A549 (cell line): ENCODE data around the gene OARD1. TPM values are rescaled to one million over a fixed set of nuclear protein-coding genes. Genes with fewer than 3 reads are reported as not detected.

Experiments
- ATAC-seq, 2 experiments: fragments of 200-7000 bp in 1 of 2; fragments of >200 bp in 1 of 2; cut with Nextera tagmentation in 1 of 2; cut with Tn5 transposase in 1 of 2; 3 replicates each; pipeline versions ENCODE4 v1.8.0 to v1.9.1; 2018 to 2020; ENCODE audit warnings: mild to moderate bottlenecking in 1 of 2, moderate library complexity in 1 of 2
- CTCF ChIA-PET: fragments of 300-600 bp; sonication (Branson Sonifier 250); formaldehyde crosslinking; extraction: SDS; loops from one replicate; lab custom pipeline; 2021; ENCODE audit warnings: antibody characterized with exemption, inconsistent platforms; lab: Yijun Ruan, JAX
- POLR2A ChIA-PET: fragments of 350-600 bp; formaldehyde crosslinking; extraction: SDS; loops from one replicate; lab custom pipeline; 2021; ENCODE audit warnings: antibody characterized with exemption, inconsistent platforms; lab: Yijun Ruan, JAX
- DNase-seq, 2 experiments: peaks; one replicate each; pipeline versions ENCODE4 v3.0.0 to v3.0.0-alpha.2; 2011 to 2016; ENCODE audit warnings: low read depth in 1 of 2, low spot score in 1 of 2
- FAIRE-seq: peaks from 2 replicates; lab custom pipeline; 2011; peaks lifted over from hg19 to GRCh38; lab: Jason Lieb, UNC
- H3K27ac ChIP-seq, 2 experiments: fragments of >200 bp; sonication (Bioruptor Twin); formaldehyde crosslinking; 3 replicates each; pipeline ENCODE4 v1.5.1; 2016 to 2017
- H3K4me1 ChIP-seq: fragments of >200 bp; sonication (Bioruptor Twin); formaldehyde crosslinking; 3 replicates; pipeline ENCODE4 v1.6.1; 2016
- H3K4me2 ChIP-seq: fragments of >200 bp; sonication (Bioruptor Twin); formaldehyde crosslinking; 3 replicates; pipeline ENCODE4 v1.6.1; 2016
- H3K4me3 ChIP-seq: fragments of >200 bp; sonication (Bioruptor Twin); formaldehyde crosslinking; 3 replicates; pipeline ENCODE4 v1.5.1; 2016
- H3K9me3 ChIP-seq: fragments of >200 bp; sonication (Bioruptor Twin); formaldehyde crosslinking; 3 replicates; pipeline ENCODE4 v1.6.1; 2016
- BHLHE40 ChIP-seq: IDR thresholded peaks from 2 replicates; pipeline ENCODE4 v1.6.1; 2012; ENCODE audit warnings: low read depth, low read length, inconsistent platforms
- CBX8 ChIP-seq: fragments of 200-600 bp; sonication (generic); IDR thresholded peaks from 2 replicates; pipeline ENCODE4 v1.6.1; 2016
- CTCF ChIP-seq: fragments of >200 bp; sonication (Bioruptor Twin); formaldehyde crosslinking; IDR thresholded peaks from 3 replicates; pipeline ENCODE4 v1.5.1; 2016
- EHF ChIP-seq: fragments of 250-450 bp; sonication (Bioruptor Pico); IDR thresholded peaks from 2 replicates; pipeline ENCODE4 v1.5.0; 2020; ENCODE audit warnings: mild to moderate bottlenecking
- ELK1 ChIP-seq: fragments of 150-350 bp; IDR thresholded peaks from 2 replicates; pipeline ENCODE4 v1.6.1; 2014; ENCODE audit warnings: low read depth, mild to moderate bottlenecking, low read length
- EP300 ChIP-seq, 2 experiments: fragments of >200 bp; sonication (Bioruptor Twin); formaldehyde crosslinking; IDR thresholded peaks; 2 replicates in 1 of 2; 3 replicates in 1 of 2; pipeline ENCODE4 v1.6.1; 2016 to 2017
- FOSL2 ChIP-seq, 2 experiments: fragments of 450-650 bp in 1 of 2; fragments of >200 bp in 1 of 2; sonication (Bioruptor Twin) in 1 of 2; formaldehyde crosslinking; IDR thresholded peaks; 2 replicates each; pipeline versions ENCODE4 v1.5.0 to v1.6.1; 2016 to 2020; ENCODE audit warnings: mild to moderate bottlenecking in 1 of 2, moderate library complexity in 1 of 2
- GATA3 ChIP-seq: IDR thresholded peaks from 2 replicates; pipeline ENCODE4 v1.6.1; 2012; ENCODE audit warnings: borderline replicate concordance
- HOXA7 ChIP-seq: fragments of 250-450 bp; sonication (Bioruptor Pico); IDR thresholded peaks from 2 replicates; pipeline ENCODE4 v1.5.0; 2020; ENCODE audit warnings: mild to moderate bottlenecking, moderate library complexity
- HOXB5 ChIP-seq: fragments of 250-450 bp; sonication (Bioruptor Pico); IDR thresholded peaks from 2 replicates; pipeline ENCODE4 v1.5.0; 2020; ENCODE audit warnings: mild to moderate bottlenecking, moderate library complexity
- JUN ChIP-seq, 2 experiments: fragments of >200 bp; sonication (Bioruptor Twin); formaldehyde crosslinking; IDR thresholded peaks; 2 replicates in 1 of 2; 3 replicates in 1 of 2; pipeline ENCODE4 v1.6.1; 2016 to 2017
- JUNB ChIP-seq: fragments of >200 bp; sonication (Bioruptor Twin); formaldehyde crosslinking; IDR thresholded peaks from 2 replicates; pipeline ENCODE4 v1.6.1; 2016
- MAFK ChIP-seq: fragments of 450-650 bp; IDR thresholded peaks from 2 replicates; pipeline ENCODE4 v1.6.1; 2014; ENCODE audit not compliant: partially characterized antibody
- MAX ChIP-seq: IDR thresholded peaks from 2 replicates; pipeline ENCODE4 v1.6.1; 2012
- NFE2L2 ChIP-seq: fragments of 150-350 bp; conservative IDR thresholded peaks from 2 replicates; pipeline ENCODE4 v1.6.1; 2014; ENCODE audit warnings: low read length
- NPAS2 ChIP-seq: fragments of 250-450 bp; sonication (Bioruptor Pico); IDR thresholded peaks from 2 replicates; pipeline ENCODE4 v1.8.0; 2022; ENCODE audit warnings: mild to moderate bottlenecking, moderate library complexity, borderline replicate concordance
- NR3C1 ChIP-seq: fragments of >200 bp; sonication (Bioruptor Twin); formaldehyde crosslinking; IDR thresholded peaks from 3 replicates; pipeline ENCODE4 v1.6.1; 2017
- RAD21 ChIP-seq, 2 experiments: fragments of >200 bp in 1 of 2; sonication (Bioruptor Twin) in 1 of 2; formaldehyde crosslinking in 1 of 2; IDR thresholded peaks in 1 of 2; conservative IDR thresholded peaks in 1 of 2; 2 replicates in 1 of 2; 3 replicates in 1 of 2; pipeline ENCODE4 v1.6.1; 2012 to 2018; ENCODE audit warnings: inconsistent platforms in 1 of 2
- RARB ChIP-seq: fragments of 250-450 bp; sonication (Bioruptor Pico); IDR thresholded peaks from 2 replicates; pipeline ENCODE4 v1.8.0; 2021; ENCODE audit warnings: mild to moderate bottlenecking, moderate library complexity
- RCOR1 ChIP-seq: fragments of 150-350 bp; IDR thresholded peaks from 2 replicates; pipeline ENCODE4 v1.6.1; 2014; ENCODE audit warnings: antibody characterized with exemption, low read length, low read depth
- SMC3 ChIP-seq: fragments of >200 bp; sonication (Bioruptor Twin); formaldehyde crosslinking; IDR thresholded peaks from 3 replicates; pipeline ENCODE4 v1.6.1; 2018; ENCODE audit warnings: inconsistent platforms
- SREBF2 ChIP-seq: fragments of 450-650 bp; IDR thresholded peaks from 2 replicates; pipeline ENCODE4 v1.6.1; 2014; ENCODE audit warnings: mild to moderate bottlenecking, moderate library complexity
- USF2 ChIP-seq: fragments of 450-650 bp; IDR thresholded peaks from 2 replicates; pipeline ENCODE4 v1.6.1; 2014; ENCODE audit warnings: antibody characterized with exemption
- ZC3H11A ChIP-seq: fragments of 450-650 bp; IDR thresholded peaks from 2 replicates; pipeline ENCODE4 v1.6.1; 2014; ENCODE audit warnings: antibody characterized with exemption, mild to moderate bottlenecking
- WGBS: methylation state at CpG from one replicate; pipeline ENCODE4 v1.1.6; 2017; ENCODE audit errors: missing lambda C conversion rate; 5-methylcytosine and 5-hydroxymethylcytosine counted together
- polyA plus RNA-seq, 4 experiments: library from polyadenylated mRNA; depleted of rRNA in 3 of 4; stranded (reverse); fragments of >200 nt; fragmentation: RNase III in 1 of 4; extraction: RNeasy Plus Mini Kit Qiagen cat#74134 plus additional on column Dnase treatment in 1 of 4; gene quantifications; 2 replicates in 3 of 4; 3 replicates in 1 of 4; pipeline ENCODE4 v1.2.3, GENCODE V29; 2011 to 2017
- TF ChIP-seq, protein P1 (sequence below): fragments of >200 bp; sonication (Bioruptor Twin); formaldehyde crosslinking; IDR thresholded peaks from 2 replicates; pipeline ENCODE4 v1.6.1; 2016
- TF ChIP-seq, protein P2 (sequence below): IDR thresholded peaks from 2 replicates; pipeline ENCODE4 v1.6.1; 2012
- TF ChIP-seq, protein P3 (sequence below): IDR thresholded peaks from 2 replicates; pipeline ENCODE4 v1.6.1; 2012; ENCODE audit warnings: low read depth, borderline replicate concordance

Gene OARD1
- polyA plus RNA-seq, 2 of the 4 experiments (the other 2 are of a cell fraction), result 21.4 to 26.2 TPM

- TF ChIP-seq JUNB, result no peak
- no peak for TF ChIP-seq SREBF2
- TF ChIP-seq, all 56 proteins: peak for 0
Measured at GRCh38 chr6:41032830-41033229, 39.3 kb downstream of the OARD1 start (continued).

DNA sequence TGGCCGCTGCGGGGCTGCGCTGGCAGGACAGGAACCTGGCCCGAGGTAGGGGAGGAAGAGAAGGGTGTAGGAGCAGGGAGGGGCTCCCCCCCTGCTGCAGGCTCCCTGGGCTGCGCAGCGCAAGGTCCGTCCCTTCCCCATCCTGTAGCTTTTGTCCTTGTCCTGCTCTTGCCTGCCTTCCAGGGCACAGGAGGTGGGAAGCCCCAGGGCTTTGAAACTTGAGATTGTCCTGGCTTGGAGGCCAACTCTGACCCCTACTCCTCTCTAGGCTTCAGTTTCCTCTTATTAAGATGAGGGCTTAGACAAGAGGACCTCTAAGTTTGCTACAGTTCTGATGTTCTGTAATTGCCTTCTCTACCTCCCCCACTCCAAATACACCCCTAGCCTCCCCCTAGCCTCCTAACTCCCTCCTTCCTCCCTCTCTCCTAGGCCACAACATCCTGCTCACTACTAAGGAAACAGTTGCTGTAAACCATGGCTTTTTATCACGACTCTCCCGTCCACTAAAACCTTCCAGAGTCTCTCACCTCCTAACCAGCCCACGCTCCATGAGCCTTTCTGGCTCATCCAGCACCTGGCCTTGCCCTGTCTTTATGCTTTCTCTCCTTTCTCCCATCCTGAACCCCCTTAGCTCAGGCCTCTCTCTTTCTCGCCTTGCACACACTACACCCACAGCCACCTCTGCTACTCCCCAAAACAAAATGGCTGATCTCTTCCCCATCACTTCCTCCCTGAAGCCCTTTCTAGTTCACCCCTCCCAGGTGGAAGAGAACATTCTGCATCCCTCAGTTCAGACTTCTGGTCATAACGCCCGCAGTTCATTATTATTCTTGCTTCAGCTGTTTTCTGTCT is 43.4 kb downstream of the OARD1 start:
- peaks cover 12% of the 10 kb centered on the region; the same call in 2 of the 3 replicates for H3K4me1 ChIP-seq
- FAIRE-seq (no peak), DNase-seq (no peak)
- H3K4me2 ChIP-seq, result peak overlapping the region; percentile 62
- POLR2A ChIA-PET, result interaction anchor here (1.1 kb wide), 1 partner anchor 44 kb away, joined by 3 read pairs; the partner anchor contains the start of genes NFYA and OARD1
- TF ChIP-seq SREBF2 (no peak), ELK1 (no peak), EHF (CRISPR knock-in tag) (no peak), USF2 (no peak), RARB (CRISPR knock-in tag) (no peak), EP300 (IDR thresholded peaks at IDR 0.05) (no peak), GATA3 (no peak), BHLHE40 (no peak), NFE2L2 (no peak), CBX8 (no peak), HOXB5 (no peak), HOXA7 (CRISPR knock-in tag) (no peak), FOSL2 (IDR thresholded peaks at IDR 0.05) (no peak), FOSL2 (CRISPR knock-in tag; IDR thresholded peaks at IDR 0.05) (no peak), NPAS2 (CRISPR knock-in tag) (no peak), NR3C1 (no peak), JUNB (no peak), JUN (IDR thresholded peaks at IDR 0.05) (no peak), MAFK (no peak), RCOR1 (no peak)
- TF ChIP-seq, protein P1, sequence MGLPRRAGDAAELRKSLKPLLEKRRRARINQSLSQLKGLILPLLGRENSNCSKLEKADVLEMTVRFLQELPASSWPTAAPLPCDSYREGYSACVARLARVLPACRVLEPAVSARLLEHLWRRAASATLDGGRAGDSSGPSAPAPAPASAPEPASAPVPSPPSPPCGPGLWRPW, result no peak
- TF ChIP-seq, all 56 proteins: peak for 0
- no peaks in the 10 kb centered on the region for H3K9me3 ChIP-seq
- ATAC-seq, result no peak; a peak in 2 of 6 replicates
- peak overlapping the region; percentile 67 to 85 for H3K27ac ChIP-seq
- CTCF ChIA-PET, result interaction anchor here (0.6 to 8.0 kb wide), 44 partner anchors 8 to 1682 kb away, joined by 3 to 71 read pairs (median 4); partner anchors contain the start of gene UNC5CL
- no peak overlapping the region for H3K4me3 ChIP-seq
- WGBS, result 87% methylated on average over 11 of the region's 13 CpGs

- Histone ChIP-seq H3K4me3 (peak overlapping the region; percentile 17; the same call in 1 of the 3 replicates), H3K4me2 (peak overlapping the region; percentile 62), H3K27ac (peak overlapping the region; percentile 67 to 85), H3K4me1 (peaks cover 15% of the 10 kb centered on the region; the same call in 2 of the 3 replicates), H3K9me3 (no peaks in the 10 kb centered on the region)
- no peak for TF ChIP-seq CBX8
- peak; percentile 94 for TF ChIP-seq SMC3
- TF ChIP-seq JUNB, result no peak
- TF ChIP-seq ZC3H11A, result no peak
- TF ChIP-seq CTCF, result peak; percentile 92
- TF ChIP-seq, protein P2, sequence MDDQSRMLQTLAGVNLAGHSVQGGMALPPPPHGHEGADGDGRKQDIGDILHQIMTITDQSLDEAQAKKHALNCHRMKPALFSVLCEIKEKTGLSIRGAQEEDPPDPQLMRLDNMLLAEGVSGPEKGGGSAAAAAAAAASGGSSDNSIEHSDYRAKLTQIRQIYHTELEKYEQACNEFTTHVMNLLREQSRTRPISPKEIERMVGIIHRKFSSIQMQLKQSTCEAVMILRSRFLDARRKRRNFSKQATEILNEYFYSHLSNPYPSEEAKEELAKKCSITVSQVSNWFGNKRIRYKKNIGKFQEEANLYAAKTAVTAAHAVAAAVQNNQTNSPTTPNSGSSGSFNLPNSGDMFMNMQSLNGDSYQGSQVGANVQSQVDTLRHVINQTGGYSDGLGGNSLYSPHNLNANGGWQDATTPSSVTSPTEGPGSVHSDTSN, result no peak
- TF ChIP-seq, protein P3, sequence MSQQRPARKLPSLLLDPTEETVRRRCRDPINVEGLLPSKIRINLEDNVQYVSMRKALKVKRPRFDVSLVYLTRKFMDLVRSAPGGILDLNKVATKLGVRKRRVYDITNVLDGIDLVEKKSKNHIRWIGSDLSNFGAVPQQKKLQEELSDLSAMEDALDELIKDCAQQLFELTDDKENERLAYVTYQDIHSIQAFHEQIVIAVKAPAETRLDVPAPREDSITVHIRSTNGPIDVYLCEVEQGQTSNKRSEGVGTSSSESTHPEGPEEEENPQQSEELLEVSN, result peak; percentile 75; the same call in 1 of the 2 replicates
- no peak for TF ChIP-seq RCOR1
- TF ChIP-seq RAD21 (conservative IDR thresholded peaks at IDR 0.05 in 1 of 2, IDR thresholded peaks at IDR 0.05 in 1 of 2), result peak; percentile 89 to 95
- peak; percentile 82 for TF ChIP-seq MAX
- no peak for FAIRE-seq
- peak; percentile 95 to 98 for ATAC-seq
- 44% methylated on average over 6 of the region's 45 CpGs for WGBS
- POLR2A ChIA-PET, result interaction anchor here (1.1 kb wide), 1 partner anchor 45 kb away, joined by 3 read pairs; the partner anchor contains the start of genes NFYA and OARD1
- CTCF ChIA-PET, result interaction anchor here (0.6 to 8.0 kb wide), 53 partner anchors 8 to 1681 kb away, joined by 3 to 71 read pairs (median 4); partner anchors contain the start of genes TSPO2 and UNC5CL
- DNase-seq, result peak; percentile 54 to 59
Measured at GRCh38 chr6:41027799-41028560, 44.2 kb downstream of the OARD1 start.
